Caco-2 (cell line): ENCODE results near the gene COL21A1. TPM values are rescaled to one million over a fixed set of nuclear protein-coding genes. Genes with fewer than 3 reads are reported as not detected.
"Not testable (repeated sequence)": the region's sequence is repeated elsewhere in the genome, so short reads cannot be mapped to it uniquely, and the experiment has no call there.

Experiments
- BruUV-seq: library from RNA; stranded (reverse); fragments of 400-500 nt; replicated peaks from 2 replicates; lab custom pipeline; 2021; lab: Mats Ljungman, UMichigan
- CTCF ChIA-PET: fragments of 300-600 bp; sonication (Branson Sonifier 250); formaldehyde crosslinking; loops from one replicate; lab custom pipeline; 2022; ENCODE audit warnings: antibody characterized with exemption; lab: Charles Lee
- POLR2A ChIA-PET: fragments of 300-600 bp; sonication (Branson Sonifier 250); formaldehyde crosslinking; loops from one replicate; lab custom pipeline; 2022; ENCODE audit warnings: antibody characterized with exemption; lab: Charles Lee
- DNase-seq, 2 experiments: peaks; one replicate each; pipeline versions ENCODE4 v3.0.0 to v3.0.0-alpha.2; 2020 to 2022
- H3K27me3 ChIP-seq: replicated peaks from 2 replicates; pipeline ENCODE4 v1.6.0; 2011; ENCODE audit warnings: low read length; ENCODE audit not compliant: control insufficient read depth, insufficient read depth
- H3K36me3 ChIP-seq: 2 replicates; pipeline ENCODE4 v1.5.1; 2011; ENCODE audit warnings: low read length; ENCODE audit not compliant: control insufficient read depth, insufficient read depth
- H3K4me1 ChIP-seq: fragments of 250-450 bp; sonication (Bioruptor Pico); 2 replicates; pipeline ENCODE4 v1.5.1; 2020; ENCODE audit warnings: mild to moderate bottlenecking
- H3K4me3 ChIP-seq: 2 replicates; pipeline ENCODE4 v1.5.1; 2011; ENCODE audit warnings: low read depth, mild to moderate bottlenecking, control low read depth, low read length
- H3K9me3 ChIP-seq: fragments of 250-450 bp; sonication (Bioruptor Pico); 2 replicates; pipeline ENCODE4 v1.5.1; 2020; ENCODE audit warnings: mild to moderate bottlenecking, moderate library complexity
- H3K27ac Mint-ChIP-seq: one replicate; pipeline ENCODE4 v1.8.0; 2022; ENCODE audit warnings: mixed read lengths; ENCODE audit not compliant: unreplicated experiment
- H3K27me3 Mint-ChIP-seq: one replicate; pipeline ENCODE4 v1.8.0; 2022; ENCODE audit warnings: mixed read lengths; ENCODE audit not compliant: insufficient read depth, unreplicated experiment
- H3K36me3 Mint-ChIP-seq: one replicate; pipeline ENCODE4 v1.8.0; 2022; ENCODE audit warnings: mild to moderate bottlenecking, mixed read lengths; ENCODE audit not compliant: insufficient read depth, unreplicated experiment
- H3K4me1 Mint-ChIP-seq: one replicate; pipeline ENCODE4 v1.8.0; 2022; ENCODE audit warnings: low read depth, mixed read lengths; ENCODE audit not compliant: unreplicated experiment
- H3K4me3 Mint-ChIP-seq: one replicate; pipeline ENCODE4 v1.8.0; 2022; ENCODE audit warnings: mild to moderate bottlenecking, moderate library complexity, mixed read lengths; ENCODE audit not compliant: unreplicated experiment
- H3K9me3 Mint-ChIP-seq: one replicate; pipeline ENCODE4 v1.8.0; 2022; ENCODE audit warnings: mixed read lengths; ENCODE audit not compliant: unreplicated experiment
- intact Hi-C: fragments of 100-400 bp; cut with micrococcal nuclease; formaldehyde crosslinking; loops from one replicate; pipeline ENCODE4 v1.10.0; 2022; ENCODE audit not compliant: unreplicated experiment
- total RNA-seq: library from RNA; stranded (reverse); gene quantifications from 2 replicates; pipeline ENCODE4 v1.2.3, GENCODE V29; 2022
- TF ChIP-seq, protein P1 (sequence below), 2 experiments: fragments of 200-600 bp in 1 of 2; IDR thresholded peaks; 1 replicate in 1 of 2; 2 replicates in 1 of 2; pipeline versions ENCODE4 v1.5.1 to v1.8.0; 2011 to 2022; ENCODE audit warnings: antibody characterized with exemption in 1 of 2, control low read depth in 1 of 2, inconsistent platforms in 1 of 2, low read depth in 1 of 2, low read length in 1 of 2, mild to moderate bottlenecking in 1 of 2, moderate library complexity in 1 of 2; ENCODE audit not compliant: insufficient read depth in 1 of 2, severe bottlenecking in 1 of 2, unreplicated experiment in 1 of 2

COL21A1 gene
- total RNA-seq, 1 experiment from 2014 or later = 1.3 TPM

DNA sequence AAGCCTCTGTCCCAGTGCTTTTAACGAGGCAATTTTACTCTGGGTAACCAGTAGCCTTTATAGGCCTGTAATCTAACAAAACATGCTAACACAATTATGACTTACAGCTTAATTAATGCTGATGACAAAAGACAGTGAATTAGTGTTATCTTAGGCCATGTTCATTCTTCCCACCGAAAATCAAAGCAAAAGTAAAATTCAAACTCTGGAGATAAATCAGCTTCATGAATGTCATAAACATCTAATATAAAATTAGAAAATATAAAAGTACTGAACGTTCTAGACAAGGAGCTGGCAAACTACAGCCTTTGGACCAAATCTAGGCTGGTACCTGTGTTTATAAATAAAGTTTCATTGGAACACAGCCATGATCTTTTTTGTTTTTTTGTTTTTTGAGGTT, 18.6 kb upstream of the COL21A1 start:
- no peaks in the 10 kb centered on the region for H3K4me1 Mint-ChIP-seq
- H3K4me1 ChIP-seq = no peaks in the 10 kb centered on the region
- TF ChIP-seq, protein P1, sequence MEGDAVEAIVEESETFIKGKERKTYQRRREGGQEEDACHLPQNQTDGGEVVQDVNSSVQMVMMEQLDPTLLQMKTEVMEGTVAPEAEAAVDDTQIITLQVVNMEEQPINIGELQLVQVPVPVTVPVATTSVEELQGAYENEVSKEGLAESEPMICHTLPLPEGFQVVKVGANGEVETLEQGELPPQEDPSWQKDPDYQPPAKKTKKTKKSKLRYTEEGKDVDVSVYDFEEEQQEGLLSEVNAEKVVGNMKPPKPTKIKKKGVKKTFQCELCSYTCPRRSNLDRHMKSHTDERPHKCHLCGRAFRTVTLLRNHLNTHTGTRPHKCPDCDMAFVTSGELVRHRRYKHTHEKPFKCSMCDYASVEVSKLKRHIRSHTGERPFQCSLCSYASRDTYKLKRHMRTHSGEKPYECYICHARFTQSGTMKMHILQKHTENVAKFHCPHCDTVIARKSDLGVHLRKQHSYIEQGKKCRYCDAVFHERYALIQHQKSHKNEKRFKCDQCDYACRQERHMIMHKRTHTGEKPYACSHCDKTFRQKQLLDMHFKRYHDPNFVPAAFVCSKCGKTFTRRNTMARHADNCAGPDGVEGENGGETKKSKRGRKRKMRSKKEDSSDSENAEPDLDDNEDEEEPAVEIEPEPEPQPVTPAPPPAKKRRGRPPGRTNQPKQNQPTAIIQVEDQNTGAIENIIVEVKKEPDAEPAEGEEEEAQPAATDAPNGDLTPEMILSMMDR (IDR thresholded peaks at IDR 0.05; ENCODE audit: insufficient read depth in 1 of 2, low read depth in 1 of 2, low read length in 1 of 2, severe bottlenecking in 1 of 2, unreplicated experiment in 1 of 2) = no peak

DNA sequence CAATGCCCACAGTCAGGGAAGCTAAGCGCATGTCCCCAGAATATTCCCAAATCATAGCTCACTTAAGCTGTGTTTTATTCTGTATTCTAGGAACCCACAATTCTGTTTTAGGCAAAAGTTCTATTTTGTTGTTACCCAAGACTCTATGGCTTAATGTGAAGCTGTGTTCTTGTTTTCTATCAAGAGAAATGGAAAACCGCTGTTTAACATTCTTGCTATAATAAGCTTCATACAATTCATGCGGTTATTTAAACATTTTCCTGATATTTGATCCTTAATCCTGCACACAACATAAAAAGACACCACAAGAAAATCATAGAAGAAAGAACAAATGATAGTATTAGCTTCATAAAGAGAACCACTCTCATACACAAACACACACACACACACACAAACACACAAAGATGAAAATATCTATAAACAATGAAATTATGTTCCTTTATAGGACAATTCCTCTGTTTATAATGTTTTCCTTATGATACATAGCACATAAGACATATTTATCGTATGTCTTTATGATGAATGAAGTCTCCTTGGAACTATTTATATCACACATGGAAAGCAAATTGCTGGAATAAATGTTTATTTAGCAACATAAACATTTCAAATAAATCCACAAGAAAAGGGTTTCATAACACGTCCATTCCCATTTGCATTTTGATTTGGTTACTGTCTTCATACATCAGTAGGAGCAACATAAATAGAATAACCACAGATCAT, 16.4 kb upstream of the COL21A1 start:
- POLR2A ChIA-PET = no interaction called here
- no peaks in the 10 kb centered on the region for H3K4me1 Mint-ChIP-seq
- intact Hi-C loops = no loop called here
- H3K4me3 Mint-ChIP-seq = no peak overlapping the region
- Histone ChIP-seq H3K36me3 (no peaks in the 10 kb centered on the region), H3K4me1 (no peaks in the 10 kb centered on the region), H3K9me3 (no peaks in the 10 kb centered on the region), H3K27me3 (no peaks in the 10 kb centered on the region), H3K4me3 (no peak overlapping the region)
- no peak overlapping the region for H3K27ac Mint-ChIP-seq
- no TSS peak for BruUV-seq
- CTCF ChIA-PET = no interaction called here
- peaks cover 7% of the 10 kb centered on the region for H3K27me3 Mint-ChIP-seq
- TF ChIP-seq, protein P1 (IDR thresholded peaks at IDR 0.05; ENCODE audit: insufficient read depth in 1 of 2, low read depth in 1 of 2, low read length in 1 of 2, severe bottlenecking in 1 of 2, unreplicated experiment in 1 of 2) = no peak
- no peaks in the 10 kb centered on the region for H3K36me3 Mint-ChIP-seq
- no peaks in the 10 kb centered on the region for H3K9me3 Mint-ChIP-seq
- DNase-seq = no peak

More for the DNA sequence above, 18.6 kb upstream of the COL21A1 start:
- BruUV-seq = no TSS peak
- DNase-seq = no peak
- Mint-ChIP-seq H3K36me3 (no peaks in the 10 kb centered on the region), H3K9me3 (peaks cover 2% of the 10 kb centered on the region), H3K4me3 (no peak overlapping the region), H3K27me3 (peaks cover 3% of the 10 kb centered on the region), H3K27ac (no peak overlapping the region)
- Histone ChIP-seq H3K27me3 (no peaks in the 10 kb centered on the region), H3K9me3 (no peaks in the 10 kb centered on the region), H3K36me3 (no peaks in the 10 kb centered on the region), H3K4me3 (no peak overlapping the region)
- ChIA-PET CTCF (no interaction called here), POLR2A (no interaction called here)
- intact Hi-C loops = no loop called here

DNA sequence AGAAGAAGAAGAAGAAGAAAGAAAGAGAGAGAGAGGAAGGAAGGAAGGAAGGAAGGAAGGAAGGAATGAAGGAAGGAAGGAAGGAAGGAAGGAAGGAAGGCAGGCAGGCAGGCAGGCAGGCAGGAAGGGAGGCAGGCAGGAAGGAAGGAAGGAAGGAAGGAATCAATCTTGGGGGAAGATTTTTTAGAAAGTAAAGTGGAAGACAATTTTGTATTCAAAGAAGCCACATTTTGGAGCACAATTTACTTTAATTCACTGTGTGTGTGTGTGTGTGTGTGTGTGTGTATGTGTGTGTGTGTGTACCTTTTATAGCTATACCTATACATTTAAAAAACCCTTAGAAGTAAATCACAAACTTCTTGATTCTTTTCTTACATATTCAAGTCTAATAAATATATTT, 13.2 kb upstream of the COL21A1 start:
- CTCF ChIA-PET, H3K27ac Mint-ChIP-seq, H3K36me3 ChIP-seq, H3K36me3 Mint-ChIP-seq, H3K27me3 Mint-ChIP-seq, H3K4me1 ChIP-seq, H3K9me3 ChIP-seq, intact Hi-C loops, H3K4me1 Mint-ChIP-seq, POLR2A ChIA-PET, BruUV-seq, H3K9me3 Mint-ChIP-seq, DNase-seq, H3K4me3 ChIP-seq, H3K27me3 ChIP-seq, H3K4me3 Mint-ChIP-seq: not testable (repeated sequence)
